GM21423 (cell line): ENCODE measurements around the gene PC.
"Not testable (repeated sequence)": the region's sequence is repeated elsewhere in the genome, so short reads cannot be mapped to it uniquely, and the experiment has no call there.

Experiments
- ATAC-seq: cut with Tn5 transposase; IDR thresholded peaks from one replicate; pipeline ENCODE4 v1.9.1; 2021; ENCODE audit warnings: mild to moderate bottlenecking, moderate library complexity; ENCODE audit not compliant: unreplicated experiment

PC gene

GRCh38 chr11:66979336-66979980 is 21.3 kb upstream of the PC start:
- ATAC-seq = no peak

- no peak for ATAC-seq
Observed at GRCh38 chr11:66978717-66979116, 20.5 kb upstream of the PC start.

DNA sequence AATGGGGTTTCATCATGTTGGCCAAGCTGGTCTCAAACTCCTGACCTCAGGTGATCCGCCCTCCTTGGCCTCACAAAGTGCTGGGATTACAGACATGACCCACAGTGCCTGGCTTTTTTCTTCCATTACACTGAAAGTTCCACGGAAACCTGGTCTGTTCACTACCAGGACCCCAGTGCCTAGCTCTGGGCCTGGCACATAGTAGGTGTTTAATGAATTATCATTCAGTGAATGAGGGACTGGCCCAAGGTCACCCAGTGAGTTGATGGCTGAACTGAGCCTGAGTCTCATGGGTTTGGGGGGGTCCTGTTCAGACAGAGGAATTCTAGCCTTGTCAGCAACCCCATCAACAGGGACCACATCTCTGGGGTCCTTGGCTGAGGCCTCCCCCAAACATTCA is 20.0 kb upstream of the PC start:
- ATAC-seq = no peak

DNA sequence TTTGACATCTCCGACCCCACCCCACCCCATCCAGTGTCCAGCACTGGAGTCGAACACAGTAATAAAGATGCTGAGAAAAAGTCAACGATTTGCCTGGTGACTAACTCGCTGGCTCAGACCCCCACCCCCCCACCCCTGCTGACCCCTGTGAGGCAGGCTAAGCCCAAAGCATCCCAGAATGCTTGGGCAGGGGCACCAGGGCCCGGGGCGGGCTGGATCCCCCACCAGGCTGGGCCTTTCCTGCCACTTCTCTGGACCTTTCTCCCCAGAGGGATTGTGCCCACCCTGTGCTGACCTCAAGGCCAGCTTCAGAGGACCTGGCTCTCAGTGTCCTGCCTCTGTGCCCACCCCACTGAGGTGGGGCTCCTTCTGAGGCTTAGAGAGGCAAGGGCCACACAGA is 18.7 kb upstream of the PC start:
- no peak for ATAC-seq

GRCh38 chr11:66976028-66976467 is 17.9 kb upstream of the PC start:
- no peak for ATAC-seq

GRCh38 chr11:66975405-66976027 is 17.3 kb upstream of the PC start:
- ATAC-seq = no peak

DNA sequence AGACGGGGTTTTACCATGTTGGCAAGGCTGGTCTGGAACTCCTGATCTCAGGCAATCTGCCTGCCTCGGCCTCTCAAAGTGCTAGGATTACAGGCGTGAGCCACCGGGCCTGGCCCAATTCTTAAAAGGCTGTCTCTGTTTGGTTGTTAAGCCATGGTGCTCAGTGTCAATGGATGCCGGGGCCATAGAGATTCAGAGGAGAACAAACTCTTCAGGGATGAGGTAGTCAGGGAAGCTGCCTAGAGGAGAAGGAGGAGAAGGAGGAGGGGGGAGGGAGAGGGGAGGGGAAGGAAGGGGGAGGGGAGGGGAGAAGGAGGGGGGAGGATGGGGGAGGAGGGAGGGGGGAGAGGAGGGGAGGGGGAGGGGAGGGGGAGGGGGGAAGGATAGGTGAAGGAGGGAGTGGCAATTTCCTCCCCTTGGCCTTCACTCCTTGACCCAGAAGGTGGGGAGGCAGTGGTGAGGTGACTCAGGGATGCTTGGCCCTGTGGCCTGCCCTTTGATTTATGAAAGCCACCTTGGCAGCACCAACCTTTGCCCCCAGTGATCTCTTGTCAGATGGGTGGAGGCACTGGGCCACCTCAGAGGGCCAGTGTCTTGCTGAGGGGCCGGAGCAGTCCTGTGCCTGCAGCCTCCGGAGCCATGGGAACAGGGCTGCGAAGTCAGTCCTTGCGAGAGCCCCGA is 16.7 kb upstream of the PC start, which contains the start of gene C11orf86:
TSS of gene C11orf86 (plus strand) at position 581 of the 681 bp plus-strand sequence. CDS start at position 640, 59 bp downstream.
- no peak for ATAC-seq

DNA sequence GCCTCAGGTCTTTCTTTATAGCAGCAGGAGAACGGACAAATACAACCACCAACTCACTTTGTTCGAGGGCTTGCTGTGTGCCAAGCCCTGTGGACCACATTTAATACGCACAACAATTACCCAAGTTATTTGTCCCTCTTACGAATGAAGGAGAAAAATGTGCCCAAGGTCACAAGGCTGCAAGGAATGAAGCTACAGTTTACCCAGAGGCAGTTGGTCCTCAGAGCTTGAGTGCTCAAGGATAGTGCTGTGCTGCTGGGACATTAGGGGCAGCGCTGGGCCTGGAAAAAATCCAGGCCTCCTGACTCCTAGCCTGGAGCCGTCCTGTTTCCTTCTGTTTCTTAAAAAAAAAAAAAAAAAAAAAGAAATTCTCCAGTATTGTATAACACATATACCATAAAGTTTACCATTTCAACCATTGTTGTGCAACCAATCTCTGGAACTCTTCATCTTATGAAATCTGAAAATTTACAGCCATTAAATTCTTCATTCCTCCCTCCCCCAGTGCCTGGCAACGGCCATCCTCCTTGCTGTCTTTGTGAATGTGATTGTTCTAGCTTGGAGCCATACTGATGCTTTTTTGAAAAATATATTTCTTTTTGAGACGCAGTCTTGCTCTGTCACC is 15.9 kb upstream of the PC start:
- no peak for ATAC-seq

DNA sequence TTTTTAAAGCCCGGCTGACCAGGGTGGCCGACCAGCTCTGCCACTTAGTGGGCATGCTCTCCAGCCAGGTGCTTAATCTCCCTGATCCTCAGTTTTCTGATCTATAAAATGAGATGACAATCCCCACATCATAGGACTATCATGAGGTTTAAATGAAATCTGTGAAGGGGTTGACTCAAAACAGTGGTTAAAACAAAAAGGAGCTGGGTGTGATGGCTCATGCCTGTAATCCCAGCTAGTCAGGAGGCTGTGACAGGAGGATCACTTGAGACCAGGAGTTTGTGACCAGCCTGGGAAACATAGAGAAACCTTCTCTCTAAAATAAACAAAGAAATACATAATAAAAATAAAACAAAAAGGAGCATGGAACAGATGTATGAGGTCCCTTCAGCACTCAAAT is 13.3 kb upstream of the PC start:
- no peak for ATAC-seq

DNA sequence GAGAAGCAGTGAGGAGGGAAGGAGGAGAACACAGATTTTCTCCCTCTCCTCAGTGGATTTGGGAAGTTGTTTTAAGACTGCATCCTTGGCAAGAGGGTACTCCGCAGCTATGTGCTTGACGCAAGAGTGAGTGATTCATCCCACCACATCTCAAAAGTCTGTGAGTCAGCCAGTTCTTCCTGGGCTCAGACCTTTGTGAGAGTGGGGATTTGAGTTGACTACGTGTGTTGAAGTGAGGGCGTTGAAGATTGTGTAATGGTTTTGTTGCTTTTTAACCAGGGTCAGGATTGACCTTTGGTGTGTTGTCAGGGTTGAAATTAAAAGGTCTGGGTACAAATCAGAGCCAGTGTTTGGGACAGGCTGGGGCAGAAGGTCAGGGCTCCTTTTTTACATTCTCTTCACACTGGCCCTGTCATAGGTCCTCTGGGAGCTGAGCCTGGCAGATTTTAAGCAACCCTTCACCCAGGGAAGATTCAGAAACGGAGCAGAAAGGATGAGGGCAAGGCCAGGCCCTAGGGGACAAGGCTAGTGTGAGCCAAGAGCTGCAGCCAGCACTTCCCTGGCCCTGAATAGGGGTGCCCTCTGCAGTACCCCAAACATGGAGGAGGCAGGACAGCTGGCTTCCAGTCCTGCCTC is 12.7 kb upstream of the PC start:
- ATAC-seq = no peak

DNA sequence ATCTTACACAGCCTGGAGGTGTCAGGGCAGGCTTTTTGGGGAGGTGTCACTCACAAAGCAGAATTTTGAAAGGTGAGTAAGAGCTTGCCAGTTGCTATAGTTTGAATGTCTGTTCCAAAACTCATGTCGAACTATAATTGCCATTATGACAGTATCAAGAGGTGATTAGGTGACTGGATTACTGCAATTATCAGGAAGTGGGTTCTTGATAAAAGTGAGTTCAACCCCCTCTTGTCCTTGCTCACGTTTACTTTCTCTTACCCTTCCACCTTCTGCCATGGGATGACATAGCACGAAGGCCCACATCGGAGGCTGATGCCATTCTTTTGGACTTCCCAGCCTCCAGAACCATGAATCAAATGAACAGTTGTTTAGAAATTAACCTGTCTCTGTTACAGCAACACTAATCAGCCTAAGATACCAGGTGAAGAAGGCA is 12.2 kb upstream of the PC start:
- no peak for ATAC-seq

DNA sequence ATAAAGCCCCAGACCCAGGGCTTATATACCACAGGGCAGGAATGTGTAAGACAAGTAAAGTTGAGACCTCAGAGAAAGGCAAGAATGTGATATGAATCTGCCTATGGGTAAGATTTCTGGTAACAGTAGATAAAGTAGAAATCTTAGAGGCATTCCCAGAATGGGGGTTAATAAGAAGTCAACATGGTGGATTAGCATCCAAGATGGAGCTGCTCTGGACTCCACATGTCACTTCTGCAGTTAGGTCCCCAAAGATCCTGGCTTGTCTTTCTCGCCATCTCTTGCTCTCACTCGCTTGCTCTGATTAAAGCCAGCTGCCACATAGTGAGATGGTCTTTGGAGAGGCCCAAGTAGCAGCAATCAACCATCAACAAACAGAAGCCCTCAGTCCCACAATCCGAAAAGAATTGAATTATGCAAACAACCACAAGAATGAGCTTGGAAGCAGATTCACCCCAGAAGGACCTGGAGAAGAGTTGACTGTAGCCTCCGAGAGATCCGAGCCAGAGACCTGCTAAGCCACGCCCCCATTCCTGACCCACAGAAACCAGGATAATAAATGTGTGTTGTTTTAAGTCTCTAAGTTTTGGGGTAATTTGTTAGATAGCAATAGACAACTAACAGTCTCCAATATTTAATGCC is 11.5 kb upstream of the PC start:
- ATAC-seq = no peak

DNA sequence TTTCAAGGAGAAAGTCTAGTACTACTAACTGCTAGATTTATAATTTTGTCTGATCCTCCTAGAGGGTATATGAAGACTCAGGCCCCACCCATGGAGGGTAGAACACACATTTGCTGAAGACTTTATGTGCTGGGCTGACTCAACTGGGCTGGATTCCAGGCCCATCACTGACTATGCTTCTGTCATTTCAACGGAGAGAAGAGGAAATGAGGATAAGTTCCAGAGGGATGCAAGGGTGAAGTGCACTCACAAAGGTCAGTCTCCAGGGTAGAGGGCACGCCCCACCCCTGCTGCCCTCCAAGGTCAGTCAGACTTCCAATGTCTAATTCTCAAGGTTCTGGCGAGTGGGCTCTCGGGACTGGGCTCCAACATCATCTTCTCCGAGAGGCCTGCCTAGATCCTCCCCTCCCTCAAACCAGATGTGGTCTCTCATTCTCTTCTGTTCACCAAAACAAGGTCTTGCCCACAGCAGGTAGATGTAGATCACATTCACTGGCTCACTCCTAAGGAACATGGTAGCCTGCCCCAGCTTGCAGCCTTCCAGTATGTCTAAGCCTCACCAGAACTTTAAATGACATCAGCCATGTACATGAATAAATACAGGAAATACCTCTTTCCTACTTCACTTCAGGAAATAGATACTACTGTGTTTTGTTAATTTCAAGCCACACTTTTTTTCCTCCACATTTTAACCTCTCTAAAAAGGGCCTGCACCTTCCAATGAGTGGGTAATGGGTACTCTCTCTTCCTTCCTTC is 9.7 kb upstream of the PC start:
- no peak for ATAC-seq

- no peak for ATAC-seq
Observed at GRCh38 chr11:66966351-66966750, 8.2 kb upstream of the PC start.

- ATAC-seq = no peak
Observed at GRCh38 chr11:66964495-66964894, 6.3 kb upstream of the PC start.

DNA sequence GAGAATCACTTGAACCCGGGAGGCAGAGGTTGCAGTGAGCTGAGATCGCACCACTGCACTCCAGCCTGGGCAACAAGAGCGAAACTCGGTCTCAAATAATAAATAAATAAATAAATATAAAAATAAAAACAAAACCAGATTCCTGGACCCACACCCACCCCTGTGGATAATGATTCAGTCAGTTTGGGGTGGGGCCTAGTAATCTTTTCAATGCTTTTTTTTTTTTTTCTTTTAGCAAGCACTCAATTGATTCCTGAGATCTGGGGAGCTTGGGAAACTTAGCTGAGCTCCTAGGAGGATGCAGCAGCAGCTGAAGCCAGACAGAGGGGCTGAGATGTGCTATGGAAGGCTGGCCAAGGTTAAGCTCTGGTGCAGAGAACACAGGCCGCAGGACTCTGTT is 4.6 kb upstream of the PC start:
- ATAC-seq = no peak

- no peak for ATAC-seq
Observed at GRCh38 chr11:66962247-66962646, 4.1 kb upstream of the PC start.

GRCh38 chr11:66961691-66962213 is 3.6 kb upstream of the PC start:
- not testable (repeated sequence) for ATAC-seq

DNA sequence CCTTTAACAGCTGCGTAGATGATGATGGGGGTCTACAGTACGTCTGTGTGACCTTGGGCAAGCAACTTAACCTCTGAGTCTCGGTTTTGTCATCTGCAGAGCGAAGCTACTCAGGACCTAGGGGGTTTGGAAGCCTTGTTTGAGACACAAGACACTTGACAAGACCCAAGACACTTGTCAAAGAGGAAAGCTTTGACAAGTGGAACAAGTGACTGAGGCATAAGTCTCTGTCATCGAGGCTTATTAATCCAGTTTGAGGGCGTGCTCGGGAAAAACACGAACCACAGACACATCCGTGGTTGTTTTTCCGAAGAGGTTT is 732 bp upstream of the PC start:
- ATAC-seq = no peak

DNA sequence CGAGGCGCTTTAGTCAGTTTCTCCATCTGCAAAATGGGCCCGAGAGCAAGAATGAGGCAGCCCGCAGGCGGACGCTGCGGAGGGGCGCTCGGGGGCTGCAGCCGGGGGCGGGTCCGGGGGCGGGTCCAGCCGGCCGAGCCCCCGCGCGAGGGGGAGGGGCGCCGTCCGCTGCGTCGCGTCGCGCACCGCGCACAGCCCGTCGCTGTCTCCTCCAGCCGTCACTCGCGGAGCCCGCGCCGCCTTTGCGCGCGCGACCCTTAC is 282 bp downstream of the PC start:
- peak; percentile 21 for ATAC-seq
